Ishikawa (cell line): ENCODE measurements around the gene MIDN.

Source experiments
- CEBPB ChIP-seq: IDR thresholded peaks from 2 replicates; pipeline ENCODE4 v1.6.1; 2012
- CREB1 ChIP-seq: IDR thresholded peaks from 2 replicates; pipeline ENCODE4 v1.6.1; 2012; ENCODE audit warnings: low read depth
- EP300 ChIP-seq: IDR thresholded peaks from 2 replicates; pipeline ENCODE4 v1.6.1; 2012; ENCODE audit warnings: borderline replicate concordance
- RAD21 ChIP-seq: IDR thresholded peaks from 2 replicates; pipeline ENCODE4 v1.6.1; 2012; ENCODE audit warnings: low read depth
- REST ChIP-seq: IDR thresholded peaks from 2 replicates; pipeline ENCODE4 v1.6.1; 2012; ENCODE audit warnings: low read depth, mild to moderate bottlenecking
- TAF1 ChIP-seq: IDR thresholded peaks from 2 replicates; pipeline ENCODE4 v1.6.1; 2012; ENCODE audit warnings: low read depth, mild to moderate bottlenecking
- TCF12 ChIP-seq: IDR thresholded peaks from 2 replicates; pipeline ENCODE4 v1.6.1; 2012; ENCODE audit warnings: low read depth
- TEAD4 ChIP-seq: IDR thresholded peaks from 2 replicates; pipeline ENCODE4 v1.6.1; 2012
- YY1 ChIP-seq: IDR thresholded peaks from 2 replicates; pipeline ENCODE4 v1.6.1; 2012; ENCODE audit warnings: low read depth
- TF ChIP-seq, protein P1 (sequence below): IDR thresholded peaks from 2 replicates; pipeline ENCODE4 v1.6.1; 2012

GRCh38 chr19:1248786-1249297 lies 459 bp downstream of the MIDN start:
- TF ChIP-seq, protein P1, sequence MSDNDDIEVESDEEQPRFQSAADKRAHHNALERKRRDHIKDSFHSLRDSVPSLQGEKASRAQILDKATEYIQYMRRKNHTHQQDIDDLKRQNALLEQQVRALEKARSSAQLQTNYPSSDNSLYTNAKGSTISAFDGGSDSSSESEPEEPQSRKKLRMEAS: no peak
- no peak for TF ChIP-seq EP300
- peak; percentile 49; the same call in 1 of the 2 replicates for TF ChIP-seq RAD21
- TF ChIP-seq TCF12: 0 out of 2 replicates have a peak, but pooled peaks have one; percentile 5
- TF ChIP-seq CEBPB: no peak
- no peak; the same call in 1 of the 2 replicates for TF ChIP-seq TAF1
- no peak for TF ChIP-seq YY1
- TF ChIP-seq REST: no peak
- TF ChIP-seq CREB1: no peak
- no peak for TF ChIP-seq TEAD4
